Activated naive CD4-positive, alpha-beta T cell treated with anti-CD3 and anti-CD28 coated beads for 36 hours (primary cell): ENCODE data around the gene ST6GALNAC3. TPM values are rescaled to one million over a fixed set of nuclear protein-coding genes. Genes with fewer than 3 reads are reported as not detected.

Experiments
- CTCF ChIA-PET: fragments of 350-600 bp; sonication (Branson Sonifier 250); formaldehyde crosslinking; loops from one replicate; lab custom pipeline; 2021; ENCODE audit warnings: antibody characterized with exemption; lab: Charles Lee
- DNase-seq: peaks from one replicate; pipeline ENCODE4 v3.0.0-alpha.2; 2020
- H3K27ac Mint-ChIP-seq: one replicate; pipeline ENCODE4 v1.8.0; 2021; ENCODE audit warnings: mild to moderate bottlenecking, mixed read lengths
- H3K27me3 Mint-ChIP-seq: one replicate; pipeline ENCODE4 v1.8.0; 2021; ENCODE audit warnings: low read depth, mixed read lengths
- H3K36me3 Mint-ChIP-seq: one replicate; pipeline ENCODE4 v1.8.0; 2021; ENCODE audit warnings: low read depth, mixed read lengths
- H3K4me1 Mint-ChIP-seq: one replicate; pipeline ENCODE4 v1.8.0; 2021; ENCODE audit warnings: low read depth, mixed read lengths
- H3K4me3 Mint-ChIP-seq: one replicate; pipeline ENCODE4 v1.8.0; 2021; ENCODE audit warnings: mild to moderate bottlenecking, moderate library complexity, mixed read lengths
- H3K9me3 Mint-ChIP-seq: one replicate; pipeline ENCODE4 v1.8.0; 2021; ENCODE audit warnings: mixed read lengths
- intact Hi-C: fragments of 100-400 bp; cut with micrococcal nuclease; formaldehyde crosslinking; loops from one replicate; pipeline ENCODE4 v1.15.1; 2023
- total RNA-seq, 2 experiments: library from RNA; stranded (reverse); gene quantifications; one replicate each; pipeline ENCODE4 v1.2.3, GENCODE V29; 2021

Gene ST6GALNAC3
- total RNA-seq, 2 experiments from 2014 or later = 2.5 to 2.8 TPM

DNA sequence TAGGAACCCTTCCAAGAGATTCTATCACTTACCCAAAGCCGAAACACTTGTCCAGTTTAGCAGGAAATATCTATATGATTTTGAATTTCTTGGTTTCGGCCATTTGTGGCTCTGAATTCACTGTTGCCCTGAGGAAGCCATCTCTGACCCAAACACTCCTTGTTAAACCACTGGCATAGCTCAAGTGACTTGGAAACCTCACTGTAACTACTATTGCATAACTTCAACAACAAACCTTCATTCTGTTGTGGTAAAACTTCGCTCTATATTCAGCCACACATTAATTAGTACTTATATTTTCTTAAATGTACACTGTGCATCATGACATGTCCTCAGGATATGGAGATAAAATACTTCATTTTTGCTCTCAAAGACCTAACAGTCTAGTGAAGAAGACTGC, 63.2 kb downstream of the ST6GALNAC3 start:
- peaks cover 7% of the 10 kb centered on the region for H3K4me1 Mint-ChIP-seq
- H3K27ac Mint-ChIP-seq = no peak overlapping the region
- no peaks in the 10 kb centered on the region for H3K27me3 Mint-ChIP-seq
- DNase-seq = no peak
- no peaks in the 10 kb centered on the region for H3K9me3 Mint-ChIP-seq
- no peaks in the 10 kb centered on the region for H3K36me3 Mint-ChIP-seq
- intact Hi-C loops = no loop called here
- no peak overlapping the region for H3K4me3 Mint-ChIP-seq
- CTCF ChIA-PET = interaction anchor here (1.0 kb wide), 1 partner anchor 17 kb away, joined by 3 read pairs; no protein-coding TSS in a partner anchor

DNA sequence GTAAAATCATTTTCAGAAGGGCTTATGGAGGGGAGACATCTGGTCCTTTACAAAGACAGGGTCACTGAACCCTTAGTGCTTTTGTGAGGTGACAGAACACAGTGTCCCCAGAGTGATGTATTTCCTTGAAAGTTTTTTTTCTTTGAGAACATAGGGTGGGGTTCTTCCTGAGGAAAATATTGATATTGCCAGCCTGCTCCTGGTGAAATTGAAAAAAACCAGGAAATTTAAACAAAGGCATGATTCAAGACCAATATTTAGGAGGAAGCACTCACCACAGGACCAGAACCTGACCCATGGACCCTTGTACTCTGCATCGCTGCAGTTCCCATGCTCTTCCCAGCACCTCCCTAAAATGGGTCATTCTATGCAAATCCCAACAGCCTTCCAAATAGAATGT, 63.7 kb downstream of the ST6GALNAC3 start:
- no peaks in the 10 kb centered on the region for H3K9me3 Mint-ChIP-seq
- intact Hi-C loops = no loop called here
- H3K27ac Mint-ChIP-seq = no peak overlapping the region
- CTCF ChIA-PET = interaction anchor here (1.0 kb wide), 1 partner anchor 16 kb away, joined by 3 read pairs; no protein-coding TSS in a partner anchor
- H3K36me3 Mint-ChIP-seq = no peaks in the 10 kb centered on the region
- peaks cover 7% of the 10 kb centered on the region for H3K4me1 Mint-ChIP-seq
- no peaks in the 10 kb centered on the region for H3K27me3 Mint-ChIP-seq
- no peak overlapping the region for H3K4me3 Mint-ChIP-seq
- DNase-seq = no peak

DNA sequence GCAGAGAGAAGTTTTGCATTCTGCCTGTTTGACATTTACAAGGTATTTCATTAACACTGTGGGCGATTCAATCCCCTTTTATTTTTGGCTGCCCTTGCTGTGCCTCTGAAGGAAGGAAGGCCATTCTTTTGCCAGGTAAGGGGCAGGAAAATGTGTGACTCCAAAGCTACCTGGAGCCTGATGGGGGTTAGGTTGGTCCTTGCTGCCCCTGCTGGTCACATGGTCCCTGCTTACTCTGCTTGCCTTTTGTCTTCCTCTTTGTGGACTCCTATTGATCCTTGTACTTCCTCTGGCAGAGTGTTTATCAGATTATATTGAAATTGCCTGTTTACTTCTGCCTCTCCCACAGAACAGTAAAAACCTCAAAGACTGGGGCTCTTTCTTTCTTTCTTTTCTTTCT, 65.7 kb downstream of the ST6GALNAC3 start:
- Mint-ChIP-seq H3K9me3 (no peaks in the 10 kb centered on the region), H3K27ac (no peak overlapping the region), H3K4me1 (peaks cover 7% of the 10 kb centered on the region), H3K4me3 (no peak overlapping the region), H3K36me3 (no peaks in the 10 kb centered on the region), H3K27me3 (no peaks in the 10 kb centered on the region)
- DNase-seq = no peak
- intact Hi-C loops = loop anchor here (2.0 kb wide), 1 partner anchor 149 kb away; no protein-coding TSS in a partner anchor
- CTCF ChIA-PET = interaction anchor here (0.9 kb wide), 1 partner anchor 39 kb away, joined by 4 read pairs; no protein-coding TSS in a partner anchor

DNA sequence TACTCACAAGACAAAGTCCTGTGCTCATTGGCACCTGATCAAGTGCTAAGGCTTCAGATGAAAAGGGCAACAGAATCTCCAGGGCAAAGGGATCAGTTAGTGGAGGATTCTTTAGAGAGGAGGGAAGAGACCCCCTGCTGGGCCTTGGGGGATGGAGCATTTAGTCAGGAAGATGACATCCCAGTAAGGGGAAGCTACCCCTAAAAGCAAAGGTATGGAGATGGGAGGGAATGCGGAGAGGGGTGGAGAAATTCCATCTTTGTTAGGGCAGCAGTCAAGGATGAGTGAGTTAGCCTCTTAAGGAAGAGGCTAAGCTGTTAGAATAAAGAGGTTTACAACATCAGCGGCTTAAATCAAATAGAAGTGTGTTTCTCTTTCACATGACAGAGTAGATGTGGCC, 67.4 kb downstream of the ST6GALNAC3 start:
- Mint-ChIP-seq H3K4me3 (no peak overlapping the region), H3K36me3 (no peaks in the 10 kb centered on the region), H3K27me3 (no peaks in the 10 kb centered on the region), H3K27ac (no peak overlapping the region), H3K4me1 (peaks cover 7% of the 10 kb centered on the region), H3K9me3 (no peaks in the 10 kb centered on the region)
- intact Hi-C loops = loop anchor here (2.0 kb wide), 1 partner anchor 151 kb away; no protein-coding TSS in a partner anchor
- CTCF ChIA-PET = interaction anchor here (0.5 kb wide), 1 partner anchor 44 kb away, joined by 4 read pairs; no protein-coding TSS in a partner anchor
- DNase-seq = no peak

DNA sequence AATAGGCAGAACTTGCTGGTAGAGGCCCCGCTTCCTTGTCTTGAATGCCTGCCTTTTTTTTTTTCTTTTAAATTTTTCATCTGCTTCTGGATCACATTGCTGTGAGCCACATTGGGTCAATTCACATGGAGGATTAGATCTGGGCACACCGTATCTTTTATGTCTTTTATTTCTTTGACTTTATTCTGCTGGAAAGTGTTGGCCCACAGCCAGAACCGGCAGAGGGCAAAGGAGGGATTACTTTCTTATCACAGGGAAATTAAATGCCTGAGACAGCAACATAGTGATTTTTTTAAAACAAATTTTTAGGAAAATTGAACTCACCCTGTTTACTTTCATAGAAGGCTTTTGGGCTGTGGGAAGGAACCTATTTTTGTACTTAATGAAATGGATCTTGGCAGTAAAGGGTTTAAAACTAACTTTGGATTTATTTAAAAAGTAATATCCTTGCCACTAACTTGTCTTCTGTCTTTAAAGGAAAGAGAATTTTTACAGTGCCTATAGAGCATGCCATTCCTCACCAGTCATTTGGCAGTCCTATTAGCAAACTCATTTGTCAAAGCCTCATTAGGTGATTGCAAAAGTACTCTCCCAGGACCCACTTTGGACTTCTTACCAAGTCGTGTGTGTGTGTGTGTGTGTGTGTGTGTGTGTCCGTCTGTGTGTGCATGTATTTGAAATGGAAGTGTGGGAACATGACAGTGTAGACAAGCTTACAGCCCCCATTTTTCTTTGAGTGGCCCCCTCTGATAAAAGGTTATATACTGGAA, 68.4 kb downstream of the ST6GALNAC3 start:
- intact Hi-C loops = no loop called here
- no peak overlapping the region for H3K4me3 Mint-ChIP-seq

DNA sequence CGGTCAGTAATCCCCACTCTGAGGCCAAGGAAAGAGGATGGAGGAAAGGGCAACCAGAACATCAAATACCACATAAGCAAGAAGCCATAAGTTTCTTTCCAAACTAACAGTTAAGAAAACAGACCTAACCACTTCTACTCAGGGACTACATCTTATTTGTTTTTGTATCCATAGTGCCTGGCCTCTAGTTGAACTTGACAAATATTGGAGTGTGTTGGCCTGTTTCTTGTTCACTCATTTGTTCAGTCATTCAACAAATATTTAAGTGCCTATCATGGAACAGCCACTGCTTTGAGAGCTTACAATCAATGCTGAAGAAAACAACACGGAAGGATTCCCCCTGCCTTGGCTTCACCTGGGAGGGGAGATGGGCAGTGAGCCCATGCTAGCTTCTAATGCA, 69.7 kb downstream of the ST6GALNAC3 start:
- no peaks in the 10 kb centered on the region for H3K36me3 Mint-ChIP-seq
- H3K27ac Mint-ChIP-seq = no peak overlapping the region
- H3K4me3 Mint-ChIP-seq = no peak overlapping the region
- no peaks in the 10 kb centered on the region for H3K9me3 Mint-ChIP-seq
- H3K27me3 Mint-ChIP-seq = no peaks in the 10 kb centered on the region
- no peak for DNase-seq
- H3K4me1 Mint-ChIP-seq = peaks cover 7% of the 10 kb centered on the region
- intact Hi-C loops = no loop called here
- CTCF ChIA-PET = interaction anchor here (0.9 to 1.5 kb wide), 2 partner anchors 10 to 725 kb away, joined by 3 to 4 read pairs; no protein-coding TSS in a partner anchor

More for the DNA sequence above, 68.4 kb downstream of the ST6GALNAC3 start:
- CTCF ChIA-PET = no interaction called here
- Mint-ChIP-seq H3K4me1 (peaks cover 7% of the 10 kb centered on the region), H3K27me3 (no peaks in the 10 kb centered on the region), H3K36me3 (no peaks in the 10 kb centered on the region), H3K9me3 (no peaks in the 10 kb centered on the region), H3K27ac (no peak overlapping the region)
- no peak for DNase-seq

DNA sequence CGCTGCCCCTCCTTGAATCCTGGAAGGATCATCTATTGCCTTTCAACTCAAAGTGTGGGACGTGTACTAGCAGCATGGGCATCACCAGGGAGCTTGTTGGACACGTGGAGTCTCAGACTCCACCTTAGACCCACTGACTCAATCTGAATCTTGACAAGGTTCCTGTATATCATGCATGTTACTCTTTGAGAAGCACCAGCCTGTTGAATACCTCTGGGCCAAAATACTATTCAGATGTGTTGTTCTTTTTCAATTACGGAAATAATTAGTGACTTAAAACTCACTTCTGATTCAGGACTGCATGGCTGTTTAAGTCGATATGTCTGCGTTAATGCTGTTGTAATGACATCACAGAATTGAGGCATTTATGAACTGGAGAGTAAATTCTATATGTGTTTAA, 70.8 kb downstream of the ST6GALNAC3 start:
- Mint-ChIP-seq H3K4me3 (no peak overlapping the region), H3K27ac (no peak overlapping the region), H3K36me3 (no peaks in the 10 kb centered on the region), H3K27me3 (no peaks in the 10 kb centered on the region), H3K9me3 (no peaks in the 10 kb centered on the region), H3K4me1 (peaks cover 2% of the 10 kb centered on the region)
- intact Hi-C loops = no loop called here
- CTCF ChIA-PET = no interaction called here
- no peak for DNase-seq

DNA sequence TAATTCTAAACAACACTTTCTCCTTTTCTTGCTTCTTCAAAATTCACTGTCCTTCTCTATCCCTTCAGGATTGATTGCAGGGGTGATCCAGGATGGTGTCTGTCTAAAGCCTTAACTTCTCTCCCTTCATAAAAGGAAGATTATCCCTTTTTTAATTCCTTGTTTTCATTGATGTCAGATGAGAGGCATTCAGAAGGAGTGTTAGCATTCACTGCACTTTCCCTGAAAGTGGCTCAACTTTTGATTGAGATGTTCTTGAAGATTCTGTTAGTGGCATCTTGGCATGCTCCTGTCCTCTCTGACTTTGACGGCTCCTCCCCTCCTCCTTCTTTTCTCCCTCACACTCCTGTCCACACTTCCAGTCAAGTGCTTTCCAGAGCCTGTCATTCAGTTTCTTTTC, 71.6 kb downstream of the ST6GALNAC3 start:
- no peaks in the 10 kb centered on the region for H3K4me1 Mint-ChIP-seq
- H3K9me3 Mint-ChIP-seq = no peaks in the 10 kb centered on the region
- DNase-seq = no peak
- H3K27me3 Mint-ChIP-seq = no peaks in the 10 kb centered on the region
- intact Hi-C loops = no loop called here
- no peak overlapping the region for H3K4me3 Mint-ChIP-seq
- CTCF ChIA-PET = no interaction called here
- H3K27ac Mint-ChIP-seq = no peak overlapping the region
- no peaks in the 10 kb centered on the region for H3K36me3 Mint-ChIP-seq

DNA sequence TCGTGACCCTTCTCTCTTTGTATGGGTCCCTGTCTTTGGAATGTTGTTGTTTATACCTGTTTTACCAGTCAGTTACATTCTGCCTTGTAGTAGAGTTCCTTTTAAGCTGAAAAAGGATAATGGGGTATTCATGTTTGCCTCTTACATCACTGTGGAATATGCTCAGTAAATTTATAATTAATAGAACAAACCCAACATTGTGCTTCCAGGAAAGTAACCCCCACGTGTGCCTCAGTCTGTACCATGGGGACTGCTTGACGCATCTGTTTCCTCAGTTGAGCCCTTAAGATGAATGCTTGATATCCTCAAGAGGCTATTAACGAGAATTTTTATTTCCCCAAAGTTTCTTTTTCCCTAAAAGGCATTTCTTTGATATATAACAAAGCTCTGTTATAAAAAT, 73.4 kb downstream of the ST6GALNAC3 start:
- Mint-ChIP-seq H3K27me3 (no peaks in the 10 kb centered on the region), H3K4me3 (no peak overlapping the region), H3K9me3 (no peaks in the 10 kb centered on the region), H3K27ac (no peak overlapping the region), H3K4me1 (no peaks in the 10 kb centered on the region), H3K36me3 (no peaks in the 10 kb centered on the region)
- intact Hi-C loops = no loop called here
- CTCF ChIA-PET = no interaction called here
- no peak for DNase-seq

DNA sequence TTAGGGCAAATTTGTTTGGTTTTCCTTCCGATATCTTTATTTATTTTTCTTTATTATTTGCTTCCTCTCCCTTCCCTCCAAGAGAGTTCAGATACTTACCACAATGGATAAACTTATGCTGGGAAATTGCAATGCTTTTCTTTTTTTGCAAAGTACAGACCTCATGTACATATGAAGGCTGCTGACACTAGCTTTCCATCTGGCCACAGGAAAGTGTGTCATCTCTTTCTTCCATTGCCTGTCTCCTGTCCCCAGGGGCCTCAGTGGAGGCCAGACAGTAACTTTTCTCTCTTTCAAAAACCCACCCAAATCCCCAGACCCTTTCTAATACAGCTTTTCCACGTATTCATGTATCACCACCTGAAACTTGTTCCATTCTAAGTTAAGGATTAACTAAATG, 73.9 kb downstream of the ST6GALNAC3 start:
- Mint-ChIP-seq H3K36me3 (no peaks in the 10 kb centered on the region), H3K9me3 (no peaks in the 10 kb centered on the region), H3K4me3 (no peak overlapping the region), H3K27me3 (no peaks in the 10 kb centered on the region), H3K4me1 (no peaks in the 10 kb centered on the region), H3K27ac (no peak overlapping the region)
- DNase-seq = no peak
- intact Hi-C loops = no loop called here
- CTCF ChIA-PET = no interaction called here

DNA sequence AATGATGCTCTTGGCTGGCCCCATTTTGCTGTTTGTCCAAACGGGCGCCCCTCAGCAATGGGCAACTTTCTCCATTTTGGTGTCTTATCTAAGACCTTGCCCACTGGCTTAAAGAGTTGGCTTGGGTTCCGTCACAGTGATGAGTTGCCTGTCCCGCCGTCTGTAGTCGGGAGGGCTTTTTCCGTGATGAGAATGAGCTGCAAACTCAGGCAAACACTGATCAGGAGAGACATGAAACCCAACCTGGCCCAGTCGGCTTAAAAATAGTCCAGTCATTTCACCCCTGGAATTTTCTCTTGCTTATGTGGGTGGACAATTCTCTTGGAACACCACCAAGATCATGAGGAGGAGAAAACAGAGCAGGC, 79.3 kb downstream of the ST6GALNAC3 start:
- intact Hi-C loops = loop anchor here (1.0 to 10.0 kb wide), 19 partner anchors 100 to 1960 kb away; no protein-coding TSS in a partner anchor
- Mint-ChIP-seq H3K27ac (no peak overlapping the region), H3K9me3 (no peaks in the 10 kb centered on the region), H3K4me1 (peaks cover 12% of the 10 kb centered on the region), H3K27me3 (no peaks in the 10 kb centered on the region), H3K4me3 (no peak overlapping the region), H3K36me3 (no peaks in the 10 kb centered on the region)
- DNase-seq = no peak
- CTCF ChIA-PET = interaction anchor here (0.7 to 2.1 kb wide), 25 partner anchors 9 to 1379 kb away, joined by 3 to 12 read pairs (median 4); no protein-coding TSS in a partner anchor

DNA sequence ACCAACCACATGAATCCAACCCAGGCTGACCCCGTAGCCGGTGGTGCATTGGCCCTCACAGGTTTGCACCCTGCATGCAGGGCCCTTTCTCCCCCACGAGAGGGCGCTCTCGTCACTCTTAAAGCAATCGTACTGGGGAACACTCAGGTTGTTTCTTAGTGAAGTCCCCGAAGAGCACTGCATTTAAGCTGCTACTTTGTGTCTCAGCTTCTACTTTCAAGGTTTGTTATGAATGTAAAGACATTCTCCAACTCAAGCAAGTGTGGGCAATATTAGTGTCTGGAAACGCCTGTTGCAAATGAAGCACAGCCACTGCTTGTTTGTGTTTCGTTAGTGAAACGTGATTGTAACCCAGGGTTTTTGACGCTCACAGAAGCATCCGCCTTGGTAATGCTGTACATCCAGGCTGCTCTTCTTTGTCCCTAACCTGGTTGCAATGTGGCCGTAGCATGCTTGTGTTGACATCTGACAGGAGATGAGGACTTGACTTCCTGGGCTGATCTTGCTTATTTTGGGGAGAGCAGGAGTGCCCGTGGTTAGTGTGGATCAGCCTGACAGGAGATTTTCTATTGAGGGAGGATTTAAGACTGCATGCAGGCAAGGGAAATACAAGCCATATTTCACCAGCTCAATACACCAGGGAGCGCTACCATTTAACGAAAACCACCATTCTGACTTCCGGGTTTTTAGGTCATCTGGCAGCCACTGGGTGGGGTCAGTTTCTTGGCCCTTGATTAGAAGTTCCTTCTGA, 79.8 kb downstream of the ST6GALNAC3 start:
- DNase-seq = peak; percentile 90
- intact Hi-C loops = loop anchor here (1.0 to 10.0 kb wide), 19 partner anchors 100 to 1960 kb away; no protein-coding TSS in a partner anchor
- Mint-ChIP-seq H3K36me3 (no peaks in the 10 kb centered on the region), H3K4me1 (peaks cover 12% of the 10 kb centered on the region), H3K9me3 (no peaks in the 10 kb centered on the region), H3K4me3 (peak overlapping the region; percentile 72), H3K27me3 (no peaks in the 10 kb centered on the region), H3K27ac (peak overlapping the region; percentile 67)
- CTCF ChIA-PET = interaction anchor here (0.6 to 2.1 kb wide), 34 partner anchors 8 to 1379 kb away, joined by 3 to 12 read pairs (median 4); no protein-coding TSS in a partner anchor
